ENCODE measurements around the gene THAP12. TPM values are rescaled to one million over a fixed set of nuclear protein-coding genes. Genes with fewer than 3 reads are reported as not detected.

Gene THAP12
- total RNA-seq, 1 experiment from 2014 or later, result 50.5 TPM

DNA sequence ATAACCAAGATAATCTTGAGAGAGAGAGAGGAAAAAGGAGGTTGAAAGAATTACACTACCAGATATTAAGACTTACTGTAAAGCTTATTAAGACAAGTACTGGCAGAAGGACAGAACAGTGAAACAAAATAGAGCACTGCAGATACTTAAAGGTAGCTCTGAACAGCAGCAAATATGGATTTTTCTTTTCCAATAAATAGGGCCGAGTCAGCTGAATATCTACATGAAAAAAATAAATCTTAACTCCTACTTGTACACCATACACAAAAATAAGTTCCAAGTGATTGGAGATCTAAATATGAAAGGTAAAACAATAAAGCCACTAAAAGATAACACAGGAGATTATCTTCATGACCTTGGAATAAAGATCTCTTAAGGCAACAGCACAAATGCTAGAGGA lies 12.4 kb downstream of the THAP12 start:
- peaks cover 25% of the 10 kb centered on the region for H4K20me1 ChIP-seq (ENCODE audit: low read length)
- H2AFZ ChIP-seq (ENCODE audit: low read length), result no peak overlapping the region
- H3K4me3 ChIP-seq (ENCODE audit: low read length), result no peak overlapping the region
- H3K9ac ChIP-seq (ENCODE audit: low read length), result no peak overlapping the region
- BruUV-seq (replicated peaks), result no TSS peak
- H3F3A ChIP-seq (ENCODE audit: low read length, unreplicated experiment), result no peaks in the 10 kb centered on the region
- TF ChIP-seq, protein P1, sequence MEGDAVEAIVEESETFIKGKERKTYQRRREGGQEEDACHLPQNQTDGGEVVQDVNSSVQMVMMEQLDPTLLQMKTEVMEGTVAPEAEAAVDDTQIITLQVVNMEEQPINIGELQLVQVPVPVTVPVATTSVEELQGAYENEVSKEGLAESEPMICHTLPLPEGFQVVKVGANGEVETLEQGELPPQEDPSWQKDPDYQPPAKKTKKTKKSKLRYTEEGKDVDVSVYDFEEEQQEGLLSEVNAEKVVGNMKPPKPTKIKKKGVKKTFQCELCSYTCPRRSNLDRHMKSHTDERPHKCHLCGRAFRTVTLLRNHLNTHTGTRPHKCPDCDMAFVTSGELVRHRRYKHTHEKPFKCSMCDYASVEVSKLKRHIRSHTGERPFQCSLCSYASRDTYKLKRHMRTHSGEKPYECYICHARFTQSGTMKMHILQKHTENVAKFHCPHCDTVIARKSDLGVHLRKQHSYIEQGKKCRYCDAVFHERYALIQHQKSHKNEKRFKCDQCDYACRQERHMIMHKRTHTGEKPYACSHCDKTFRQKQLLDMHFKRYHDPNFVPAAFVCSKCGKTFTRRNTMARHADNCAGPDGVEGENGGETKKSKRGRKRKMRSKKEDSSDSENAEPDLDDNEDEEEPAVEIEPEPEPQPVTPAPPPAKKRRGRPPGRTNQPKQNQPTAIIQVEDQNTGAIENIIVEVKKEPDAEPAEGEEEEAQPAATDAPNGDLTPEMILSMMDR (conservative IDR thresholded peaks at IDR 0.05; ENCODE audit: low read depth, low read length), result no peak
- TF ChIP-seq EZH2phosphoT487 (IDR thresholded peaks at IDR 0.05; ENCODE audit: borderline replicate concordance, low read length), result no peak
- no peak for TF ChIP-seq EZH2 (IDR thresholded peaks at IDR 0.05; ENCODE audit: low read length, unreplicated experiment)
- no peaks in the 10 kb centered on the region for H3K9me3 ChIP-seq (ENCODE audit: low read length)
- ChIA-PET POLR2A (ENCODE audit: unreplicated experiment) (no interaction called here), CTCF (no interaction called here)
- intact Hi-C loops (cut with micrococcal nuclease), result no loop called here
- no peak for ATAC-seq
- H3K4me2 ChIP-seq (ENCODE audit: low read length), result no peak overlapping the region
- H3K27me3 ChIP-seq (ENCODE audit: low read length), result no peaks in the 10 kb centered on the region
- H3K4me1 ChIP-seq (ENCODE audit: insufficient read depth, low read length), result peaks cover 12% of the 10 kb centered on the region
- DNase-seq, result no peak
- no peak overlapping the region for H3K27ac ChIP-seq (ENCODE audit: low read length)
- H3K79me2 ChIP-seq (ENCODE audit: low read length), result peaks cover 94% of the 10 kb centered on the region
- no peaks in the 10 kb centered on the region for H3K9me2 ChIP-seq (replicated peaks; ENCODE audit: low read length)
- H3K36me3 ChIP-seq (ENCODE audit: low read depth, low read length), result peaks cover 8% of the 10 kb centered on the region; the same call in 1 of the 2 replicates

DNA sequence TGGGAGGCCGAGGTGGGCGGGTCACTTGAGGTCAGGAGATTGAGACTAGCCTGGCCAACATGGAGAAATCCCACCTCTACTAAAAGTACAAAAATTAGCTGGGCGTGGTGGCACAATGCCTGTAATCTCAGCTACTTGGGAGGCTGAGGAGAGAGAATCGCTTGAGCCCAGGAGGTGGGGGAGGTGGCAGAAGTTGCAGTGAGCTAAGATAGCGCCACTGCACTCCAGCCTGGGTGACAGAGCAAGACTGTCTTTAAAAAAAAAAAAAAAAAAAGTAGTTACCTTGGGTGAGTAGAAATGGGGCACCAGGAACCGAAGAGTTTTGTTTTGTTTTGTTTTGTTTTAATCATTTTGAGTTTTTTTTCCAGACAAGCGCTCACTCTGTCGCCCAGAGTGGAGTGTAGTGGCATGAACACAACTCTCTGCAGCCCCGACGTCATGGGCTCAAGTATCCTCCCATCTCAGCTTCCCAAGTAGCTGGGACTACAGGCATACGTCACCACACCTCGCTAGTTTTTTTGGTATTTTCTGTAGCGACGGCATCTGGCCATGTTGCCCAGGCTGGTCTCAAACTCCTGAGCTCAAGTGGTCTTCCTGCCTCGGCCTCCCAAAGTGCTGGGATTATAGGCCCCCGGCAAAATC lies 15.8 kb downstream of the THAP12 start:
- Histone ChIP-seq H3K36me3 (ENCODE audit: low read depth, low read length) (peaks cover 14% of the 10 kb centered on the region; the same call in 1 of the 2 replicates), H3K27me3 (ENCODE audit: low read length) (no peaks in the 10 kb centered on the region), H3K4me2 (ENCODE audit: low read length) (no peak overlapping the region), H3K9me2 (replicated peaks; ENCODE audit: low read length) (no peaks in the 10 kb centered on the region), H3K79me2 (ENCODE audit: low read length) (peaks cover 71% of the 10 kb centered on the region), H3K4me1 (ENCODE audit: insufficient read depth, low read length) (no peaks in the 10 kb centered on the region), H4K20me1 (ENCODE audit: low read length) (peaks cover 20% of the 10 kb centered on the region), H2AFZ (ENCODE audit: low read length) (no peak overlapping the region), H3K9ac (ENCODE audit: low read length) (no peak overlapping the region), H3F3A (ENCODE audit: low read length, unreplicated experiment) (no peaks in the 10 kb centered on the region), H3K4me3 (ENCODE audit: low read length) (no peak overlapping the region), H3K9me3 (ENCODE audit: low read length) (no peaks in the 10 kb centered on the region), H3K27ac (ENCODE audit: low read length) (no peak overlapping the region)
- CTCF ChIA-PET, result no interaction called here
- no peak for ATAC-seq
- no peak for DNase-seq
- no TSS peak for BruUV-seq (replicated peaks)
- intact Hi-C loops (cut with micrococcal nuclease), result no loop called here
- TF ChIP-seq EZH2 (IDR thresholded peaks at IDR 0.05; ENCODE audit: low read length, unreplicated experiment), result no peak
- TF ChIP-seq, protein P1 (conservative IDR thresholded peaks at IDR 0.05; ENCODE audit: low read depth, low read length), result no peak
- TF ChIP-seq EZH2phosphoT487 (IDR thresholded peaks at IDR 0.05; ENCODE audit: borderline replicate concordance, low read length), result no peak
- POLR2A ChIA-PET (ENCODE audit: unreplicated experiment), result interaction anchor here (0.6 kb wide), 1 partner anchor 9 kb away, joined by 10 read pairs; no protein-coding TSS in a partner anchor

DNA sequence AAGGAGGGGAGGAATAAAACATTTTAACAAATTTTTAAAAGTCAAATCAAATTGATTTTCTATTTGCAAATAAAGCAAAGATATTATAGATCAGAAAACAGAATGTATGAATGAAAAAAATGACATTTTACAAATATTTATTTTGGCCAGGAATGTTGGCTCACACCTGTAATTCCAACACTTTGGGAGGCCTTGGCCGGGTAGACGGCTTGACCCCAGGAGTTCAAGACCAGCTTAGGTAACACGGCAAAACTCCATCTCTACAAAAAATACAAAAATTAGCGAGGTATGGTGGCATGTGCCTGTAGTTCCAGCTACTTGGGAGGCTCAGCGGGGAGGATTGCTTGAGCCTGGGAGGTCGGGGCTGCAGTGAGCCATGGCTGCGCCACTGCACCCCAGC lies 18.2 kb downstream of the THAP12 start:
- CTCF ChIA-PET, result no interaction called here
- H2AFZ ChIP-seq (ENCODE audit: low read length), result no peak overlapping the region
- no peak overlapping the region for H3K4me2 ChIP-seq (ENCODE audit: low read length)
- no peak overlapping the region for H3K27ac ChIP-seq (ENCODE audit: low read length)
- no peak overlapping the region for H3K9ac ChIP-seq (ENCODE audit: low read length)
- H4K20me1 ChIP-seq (ENCODE audit: low read length), result no peaks in the 10 kb centered on the region
- no peaks in the 10 kb centered on the region for H3K9me3 ChIP-seq (ENCODE audit: low read length)
- POLR2A ChIA-PET (ENCODE audit: unreplicated experiment), result no interaction called here
- no peaks in the 10 kb centered on the region for H3K4me1 ChIP-seq (ENCODE audit: insufficient read depth, low read length)
- TF ChIP-seq EZH2phosphoT487 (IDR thresholded peaks at IDR 0.05; ENCODE audit: borderline replicate concordance, low read length) (no peak), EZH2 (IDR thresholded peaks at IDR 0.05; ENCODE audit: low read length, unreplicated experiment) (no peak)
- TF ChIP-seq, protein P1 (conservative IDR thresholded peaks at IDR 0.05; ENCODE audit: low read depth, low read length), result no peak
- no peaks in the 10 kb centered on the region for H3F3A ChIP-seq (ENCODE audit: low read length, unreplicated experiment)
- peaks cover 46% of the 10 kb centered on the region for H3K79me2 ChIP-seq (ENCODE audit: low read length)
- DNase-seq, result no peak
- intact Hi-C loops (cut with micrococcal nuclease), result no loop called here
- H3K9me2 ChIP-seq (replicated peaks; ENCODE audit: low read length), result no peaks in the 10 kb centered on the region
- no peak for ATAC-seq
- H3K36me3 ChIP-seq (ENCODE audit: low read depth, low read length), result peaks cover 21% of the 10 kb centered on the region; the same call in 1 of the 2 replicates
- no peak overlapping the region for H3K4me3 ChIP-seq (ENCODE audit: low read length)
- no peaks in the 10 kb centered on the region for H3K27me3 ChIP-seq (ENCODE audit: low read length)
- BruUV-seq (replicated peaks), result no TSS peak
